ENCODE measurements around the gene PAK4.
A peak's percentile ranks its signal among the peaks of the same experiment; 100 is the strongest.

Gene PAK4

DNA sequence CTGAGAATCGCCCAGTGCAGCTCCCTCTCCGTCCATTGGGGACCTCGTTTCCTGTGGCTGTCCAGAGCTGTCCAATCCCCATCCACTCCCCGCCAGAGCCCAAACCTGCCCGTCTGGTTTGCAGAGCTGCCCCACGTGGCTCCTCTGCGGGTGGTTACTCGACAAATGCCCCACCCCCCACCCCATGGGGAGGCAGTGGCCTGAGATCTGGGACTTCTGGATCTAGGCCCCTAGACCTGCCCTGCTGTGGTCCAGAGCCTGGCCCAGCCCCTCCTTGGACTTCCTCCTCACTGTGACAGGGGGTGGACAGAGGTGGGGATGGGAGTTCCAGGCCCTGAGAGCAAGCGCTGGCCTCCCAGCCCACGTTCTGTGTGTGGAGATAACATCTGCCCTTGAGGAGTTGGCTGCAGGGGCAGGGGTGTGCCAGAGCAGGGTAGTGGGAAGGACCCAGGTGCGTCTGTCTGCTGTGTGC, 29.1 kb downstream of the PAK4 start:
- no peak for TF ChIP-seq GATA1 (IDR thresholded peaks at IDR 0.05; ENCODE audit: low read depth, low read length)
- no peak for TF ChIP-seq POLR2A (IDR thresholded peaks at IDR 0.05; ENCODE audit: low read length)
- peak; percentile 42 to 69 for DNase-seq

DNA sequence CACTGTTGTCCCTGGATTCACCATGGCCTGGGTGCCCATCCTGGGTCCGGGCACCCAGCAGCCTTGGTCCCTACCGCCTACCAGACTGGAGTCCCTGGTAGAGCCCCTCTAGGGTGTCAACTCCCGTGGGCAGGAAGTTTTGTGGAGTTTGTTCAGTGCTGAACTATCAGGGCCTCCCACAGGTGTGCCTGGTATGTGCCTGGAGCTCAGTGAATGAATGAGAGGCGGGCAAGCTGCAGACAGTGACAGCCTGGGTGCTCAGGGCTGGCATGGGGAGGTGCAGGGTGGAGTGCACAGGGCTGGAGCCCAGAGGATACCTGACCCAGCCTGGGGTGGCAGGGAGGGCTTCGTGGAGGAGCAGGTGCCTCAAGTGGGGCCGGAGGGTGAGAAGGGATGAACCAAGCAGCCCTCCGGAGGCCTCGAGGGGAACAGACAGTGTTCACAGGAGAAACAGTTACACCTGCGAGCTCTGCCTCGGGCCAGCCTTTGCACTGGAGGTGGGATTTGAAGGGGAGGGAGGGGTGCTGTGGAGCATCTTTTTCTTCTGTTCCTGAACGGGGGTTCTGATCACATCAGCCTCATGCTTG, 29.6 kb downstream of the PAK4 start:
- no peak for DNase-seq
- TF ChIP-seq GATA1 (IDR thresholded peaks at IDR 0.05; ENCODE audit: low read depth, low read length) (no peak), POLR2A (IDR thresholded peaks at IDR 0.05; ENCODE audit: low read length) (no peak)

GRCh38 chr19:39155741-39156140, 30.2 kb downstream of the PAK4 start:
- TF ChIP-seq GATA1 (IDR thresholded peaks at IDR 0.05; ENCODE audit: low read depth, low read length) (no peak), POLR2A (IDR thresholded peaks at IDR 0.05; ENCODE audit: low read length) (no peak)
- DNase-seq = no peak

DNA sequence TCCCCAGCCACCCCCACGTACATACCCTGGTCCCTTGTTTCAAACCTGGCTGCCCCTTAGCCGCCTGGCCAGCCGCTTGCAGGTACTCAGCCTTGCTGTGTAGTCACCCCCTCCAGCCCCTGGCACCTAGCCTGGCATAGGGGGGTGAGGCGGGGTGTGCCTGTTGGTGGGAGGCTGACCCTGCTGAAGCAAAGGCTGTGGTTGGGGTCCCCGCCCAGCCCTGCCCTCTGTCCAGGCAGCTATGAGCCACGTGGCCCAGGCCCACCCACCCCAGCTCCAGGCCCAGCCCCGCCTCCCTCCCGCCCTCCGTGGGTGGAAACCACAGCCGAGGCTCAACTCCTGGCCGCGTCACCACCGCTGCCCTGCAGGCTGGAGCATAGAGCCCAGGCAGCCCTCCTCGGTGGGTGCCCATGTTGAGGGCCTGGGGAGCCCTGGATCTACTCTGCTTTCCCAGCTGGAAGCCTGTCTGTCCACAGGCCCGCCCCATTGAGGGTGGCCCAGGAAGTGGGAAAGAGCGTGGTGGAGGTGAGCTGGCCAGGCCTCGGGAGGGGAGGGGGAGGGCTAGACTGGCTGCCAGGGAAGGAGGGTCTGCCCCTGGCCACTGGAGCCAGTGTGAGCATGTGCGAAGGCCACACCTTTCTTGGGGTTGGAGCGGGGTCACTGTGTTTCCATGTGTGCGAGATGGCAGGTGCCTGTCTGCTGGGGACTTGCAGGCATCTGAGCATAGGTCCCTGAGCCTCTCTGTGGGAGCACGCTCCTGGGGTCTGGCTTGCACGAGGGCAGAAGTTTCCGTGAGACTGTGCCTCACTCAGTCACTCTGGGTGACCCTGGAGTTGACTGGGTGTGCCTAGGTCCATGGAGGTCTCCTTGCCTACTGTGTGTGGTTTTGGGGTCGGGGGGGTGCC, 31.0 kb downstream of the PAK4 start:
- DNase-seq = peak; percentile 29 to 37
- TF ChIP-seq POLR2A (IDR thresholded peaks at IDR 0.05; ENCODE audit: low read length) (no peak), GATA1 (IDR thresholded peaks at IDR 0.05; ENCODE audit: low read depth, low read length) (no peak)

- no peak for DNase-seq
- TF ChIP-seq POLR2A (IDR thresholded peaks at IDR 0.05; ENCODE audit: low read length) = no peak
- no peak for TF ChIP-seq GATA1 (IDR thresholded peaks at IDR 0.05; ENCODE audit: low read depth, low read length)
Observed at GRCh38 chr19:39157275-39157996, 31.9 kb downstream of the PAK4 start.

DNA sequence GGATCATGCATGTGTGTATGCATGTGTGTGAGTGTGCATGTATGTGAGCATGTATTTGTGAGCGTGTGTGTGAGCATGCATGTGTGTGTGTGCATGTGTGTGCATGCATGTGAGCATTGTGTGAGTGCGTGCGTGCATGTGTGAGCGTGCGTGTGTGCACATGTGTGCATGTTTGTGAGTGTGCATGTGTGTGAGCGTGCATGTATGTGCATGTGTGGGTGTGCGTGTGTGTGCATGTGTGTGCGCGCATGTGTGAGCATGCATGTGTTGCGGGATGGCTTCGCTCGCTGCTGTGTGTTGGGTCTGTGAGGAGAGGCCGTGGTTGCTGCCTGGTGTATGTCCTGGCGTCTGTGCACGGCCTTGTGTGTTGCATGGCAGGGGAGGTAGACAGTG, 32.4 kb downstream of the PAK4 start:
- no peak for DNase-seq
- no peak for TF ChIP-seq GATA1 (IDR thresholded peaks at IDR 0.05; ENCODE audit: low read depth, low read length)
- no peak for TF ChIP-seq POLR2A (IDR thresholded peaks at IDR 0.05; ENCODE audit: low read length)

DNA sequence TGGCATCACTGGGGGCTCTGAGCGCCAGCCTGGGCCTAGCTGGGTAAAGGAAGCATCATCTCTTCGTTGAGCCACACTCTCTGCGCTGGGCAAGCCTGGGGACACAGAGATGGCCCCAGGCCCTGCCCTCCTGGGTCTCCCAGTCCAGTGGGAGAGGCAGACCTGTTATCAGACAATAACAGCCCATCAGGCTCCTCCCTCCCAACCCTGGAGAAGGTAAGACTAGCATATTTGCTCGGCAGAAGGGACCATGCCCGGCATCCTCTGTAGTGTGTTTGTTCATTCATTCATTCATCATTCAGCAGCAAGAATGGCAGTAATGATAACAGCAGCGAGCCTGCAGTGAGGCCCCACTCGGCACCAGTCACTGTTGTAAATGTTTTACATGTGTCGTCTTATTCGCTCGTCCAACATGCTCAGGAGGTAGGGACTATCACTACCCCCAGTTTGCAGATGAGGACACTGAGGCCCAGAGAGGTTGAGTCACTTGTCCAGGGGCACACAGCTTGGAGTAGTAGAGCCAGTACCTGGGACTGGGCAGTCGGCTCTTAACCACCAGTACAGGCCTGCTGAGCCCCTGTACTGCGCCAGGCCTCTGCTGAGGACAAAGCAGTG, 33.2 kb downstream of the PAK4 start:
- DNase-seq = peak; percentile 22 to 66
- TF ChIP-seq POLR2A (IDR thresholded peaks at IDR 0.05; ENCODE audit: low read length) (no peak), GATA1 (IDR thresholded peaks at IDR 0.05; ENCODE audit: low read depth, low read length) (no peak)

- DNase-seq = no peak
- TF ChIP-seq GATA1 (IDR thresholded peaks at IDR 0.05; ENCODE audit: low read depth, low read length) (no peak), POLR2A (IDR thresholded peaks at IDR 0.05; ENCODE audit: low read length) (no peak)
Observed at GRCh38 chr19:39160523-39160861, 34.9 kb downstream of the PAK4 start.

DNA sequence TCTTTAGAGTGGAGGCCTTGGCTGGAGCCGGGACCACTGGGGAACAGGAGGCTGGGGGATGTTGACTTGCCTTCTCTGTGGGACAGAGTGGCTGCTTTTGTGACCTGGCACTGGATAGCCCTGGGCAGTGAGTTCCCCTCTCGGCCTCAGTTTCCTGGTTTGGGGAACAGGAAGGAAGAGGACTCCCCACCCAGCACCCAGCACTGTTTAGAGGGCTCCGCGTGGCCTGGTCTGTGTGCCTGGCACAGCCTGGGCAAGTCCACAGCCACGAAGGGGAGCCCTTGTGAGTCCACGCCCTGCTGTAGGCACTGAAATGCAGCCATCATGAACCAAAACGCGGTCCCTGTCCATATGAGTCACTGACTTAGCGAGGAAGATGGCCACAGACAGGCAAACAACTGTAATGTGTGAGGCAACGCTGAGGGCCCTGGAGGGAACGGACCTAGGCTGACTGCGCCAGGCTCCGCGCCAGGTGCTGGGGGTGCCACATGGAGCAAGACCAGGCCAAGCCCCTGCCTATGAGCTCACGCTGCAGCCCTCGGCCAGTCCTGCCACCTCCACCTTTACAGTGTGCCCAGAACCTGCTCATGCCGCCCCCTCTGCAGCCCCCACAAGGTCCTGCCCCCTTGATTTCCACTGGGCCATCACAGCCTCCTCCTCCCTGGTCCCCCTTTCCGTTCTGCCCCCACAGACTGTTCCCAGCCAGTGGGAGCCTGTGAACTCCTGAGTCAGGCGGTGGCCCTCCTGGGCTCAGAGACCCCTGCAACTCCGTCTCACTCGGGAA, 35.5 kb downstream of the PAK4 start:
- DNase-seq = no peak
- TF ChIP-seq POLR2A (IDR thresholded peaks at IDR 0.05; ENCODE audit: low read length) = no peak
- TF ChIP-seq GATA1 (IDR thresholded peaks at IDR 0.05; ENCODE audit: low read depth, low read length) = no peak

- TF ChIP-seq POLR2A (IDR thresholded peaks at IDR 0.05; ENCODE audit: low read length) (no peak), GATA1 (IDR thresholded peaks at IDR 0.05; ENCODE audit: low read depth, low read length) (no peak)
- DNase-seq = no peak
Observed at GRCh38 chr19:39162441-39163043, 37.0 kb downstream of the PAK4 start.

- no peak for DNase-seq
- TF ChIP-seq GATA1 (IDR thresholded peaks at IDR 0.05; ENCODE audit: low read depth, low read length) (no peak), POLR2A (IDR thresholded peaks at IDR 0.05; ENCODE audit: low read length) (no peak)
Observed at GRCh38 chr19:39163621-39164020, 38.0 kb downstream of the PAK4 start.

DNA sequence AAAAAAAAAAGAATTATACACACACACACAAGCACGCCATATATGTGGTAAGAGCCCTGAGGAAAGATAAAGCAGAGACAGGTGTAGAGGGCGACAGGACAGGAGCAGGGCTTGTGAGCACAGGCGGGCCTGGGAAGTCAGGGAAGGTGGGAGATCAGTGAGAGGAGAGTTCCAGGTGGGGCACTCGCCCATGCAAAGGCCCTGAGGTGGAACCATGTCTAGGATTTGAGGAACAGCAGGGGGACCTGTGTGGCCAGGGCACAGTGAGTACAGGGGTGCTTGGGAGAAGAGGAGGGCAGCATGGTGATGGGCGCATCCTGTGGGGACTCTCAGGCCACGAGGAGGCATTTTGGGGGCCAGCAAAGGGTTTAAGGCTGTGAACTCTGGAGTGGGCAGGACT, 38.7 kb downstream of the PAK4 start:
- DNase-seq = no peak
- TF ChIP-seq GATA1 (IDR thresholded peaks at IDR 0.05; ENCODE audit: low read depth, low read length) (no peak), POLR2A (IDR thresholded peaks at IDR 0.05; ENCODE audit: low read length) (no peak)

- TF ChIP-seq POLR2A (IDR thresholded peaks at IDR 0.05; ENCODE audit: low read length) (no peak), GATA1 (IDR thresholded peaks at IDR 0.05; ENCODE audit: low read depth, low read length) (no peak)
- no peak for DNase-seq
Observed at GRCh38 chr19:39165857-39166256, 40.3 kb downstream of the PAK4 start.
